ENCODE measurements around the gene MEGF8.

Gene MEGF8

GRCh38 chr19:42420055-42420544, 94.7 kb downstream of the MEGF8 start:
- peak; percentile 59 for DNase-seq (ENCODE audit: low read depth)

DNA sequence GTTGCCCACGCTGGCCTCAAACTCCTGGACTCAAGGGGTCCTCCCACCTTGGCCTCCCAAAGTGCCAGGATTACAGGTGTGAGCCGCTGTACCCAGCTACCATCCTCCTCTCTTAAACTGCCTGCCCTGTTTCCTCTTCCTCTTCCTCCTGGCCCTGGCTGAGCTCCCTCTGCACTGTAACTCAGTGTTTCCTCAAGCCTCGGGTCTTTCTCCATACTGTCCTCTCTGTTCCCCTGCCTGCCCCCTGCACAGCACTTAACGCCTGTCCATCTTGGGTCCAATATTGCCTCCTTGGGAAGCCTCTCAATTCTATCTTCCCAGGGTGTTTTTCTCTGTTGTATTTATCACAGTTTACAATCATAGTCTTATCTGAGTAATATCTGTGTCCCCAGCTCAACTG, 95.7 kb downstream of the MEGF8 start:
- no peak for DNase-seq (ENCODE audit: low read depth)

DNA sequence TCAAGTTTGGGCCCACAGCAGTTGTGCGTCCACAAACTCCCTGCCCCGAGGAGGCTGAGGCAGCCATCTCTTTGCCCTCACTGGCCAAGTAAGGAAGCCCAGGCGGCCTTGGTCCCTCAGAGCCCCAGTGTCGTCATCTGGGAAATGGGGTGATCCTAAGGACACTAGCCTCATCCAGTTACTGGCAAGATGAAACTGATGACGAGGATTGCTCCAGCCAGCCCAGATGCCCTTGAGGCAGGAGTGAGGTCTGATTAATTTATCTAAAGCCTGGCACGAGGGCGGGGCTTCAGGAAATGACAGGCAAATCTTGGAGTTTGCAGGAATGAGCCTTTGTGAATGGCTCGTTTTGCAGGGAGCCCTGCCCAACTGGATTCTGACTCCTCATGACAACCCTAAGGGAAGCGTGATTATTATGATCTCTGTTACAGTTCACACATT, 96.2 kb downstream of the MEGF8 start:
- DNase-seq (ENCODE audit: low read depth): no peak

DNA sequence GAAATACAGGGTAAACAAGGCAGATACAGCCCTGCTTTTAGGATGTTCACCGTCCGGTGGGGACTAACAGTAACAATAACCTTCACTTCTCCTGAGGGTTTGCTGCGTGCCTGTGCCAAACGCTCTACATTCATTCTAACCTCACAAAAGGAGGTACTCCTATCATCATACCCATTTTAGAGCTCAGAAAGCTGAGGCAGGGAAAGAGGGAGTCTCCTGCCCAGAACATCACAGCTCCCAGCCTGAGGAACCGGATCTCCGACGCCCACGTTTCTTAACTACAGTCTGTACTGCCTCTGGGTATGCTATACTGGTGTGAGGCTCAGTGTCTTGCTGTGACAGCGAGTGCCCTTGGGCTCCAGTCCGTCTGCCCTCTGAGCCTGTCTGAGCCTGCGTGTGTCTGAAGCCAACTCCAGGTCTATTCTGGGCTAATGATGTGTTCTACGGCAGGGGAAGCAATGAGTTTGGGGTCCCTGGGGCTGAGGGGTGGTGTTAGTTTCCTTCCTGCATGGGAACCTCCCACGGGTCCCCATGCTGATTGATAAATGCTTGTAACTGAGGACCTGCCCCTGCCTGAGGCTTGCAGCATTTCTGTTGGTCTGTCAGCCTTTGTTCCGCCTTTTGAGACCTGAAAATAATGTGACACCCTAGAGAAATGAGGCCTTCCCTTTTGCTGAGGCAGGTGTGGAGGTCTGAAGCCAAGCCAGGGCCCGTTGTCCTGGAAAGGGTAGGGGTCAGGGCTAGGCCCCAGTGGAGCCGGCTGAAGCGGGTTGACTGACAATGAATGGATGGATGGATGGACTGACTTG, 96.9 kb downstream of the MEGF8 start:
- no peak for DNase-seq (ENCODE audit: low read depth)

- DNase-seq (ENCODE audit: low read depth): no peak
Measured at GRCh38 chr19:42422901-42423461, 97.5 kb downstream of the MEGF8 start.

- DNase-seq (ENCODE audit: low read depth): peak; percentile 96
Measured at GRCh38 chr19:42423462-42424344, 98.3 kb downstream of the MEGF8 start.

DNA sequence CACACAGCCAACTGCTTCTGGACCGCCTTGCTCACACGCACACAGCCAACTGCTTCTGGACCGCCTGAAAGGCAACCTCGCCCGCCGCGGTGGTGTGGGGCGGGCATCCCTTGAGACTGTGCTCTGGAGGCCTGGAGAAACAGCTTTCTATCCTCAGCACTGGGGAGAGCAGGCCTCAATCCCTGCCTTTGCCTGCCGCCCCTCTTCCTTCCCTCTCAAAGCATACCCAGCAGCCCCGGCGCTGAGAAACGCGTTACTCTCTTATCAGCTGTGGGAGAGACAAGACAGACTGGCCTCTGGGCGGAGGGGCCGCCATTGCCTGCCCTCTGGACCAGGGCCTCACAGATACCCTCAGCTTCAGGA, 98.9 kb downstream of the MEGF8 start:
- DNase-seq (ENCODE audit: low read depth): no peak

DNA sequence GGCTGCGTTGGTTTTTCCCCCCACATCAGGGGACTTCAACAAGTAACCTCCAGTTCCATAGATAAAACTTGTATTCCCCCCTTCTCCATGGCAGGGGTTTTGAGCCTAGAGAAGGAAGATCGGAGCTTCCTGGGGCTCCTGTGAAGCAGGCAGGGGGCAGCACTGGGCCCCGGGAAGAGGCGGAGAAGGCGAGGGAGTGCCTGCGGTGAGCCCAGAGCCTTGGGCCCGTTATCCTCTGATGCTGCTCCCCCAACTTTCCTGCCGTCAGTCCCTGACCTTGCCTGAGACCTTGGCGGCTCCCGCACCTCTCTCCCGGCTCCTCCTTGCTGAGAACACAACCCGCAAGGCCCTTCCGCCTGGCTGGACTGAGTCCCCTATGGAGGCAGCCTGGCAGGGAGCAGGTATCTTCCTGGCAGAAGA, 99.3 kb downstream of the MEGF8 start:
- DNase-seq (ENCODE audit: low read depth): no peak

GRCh38 chr19:42426643-42427042, 101.2 kb downstream of the MEGF8 start:
- no peak for DNase-seq (ENCODE audit: low read depth)

- no peak for DNase-seq (ENCODE audit: low read depth)
Measured at GRCh38 chr19:42427313-42427712, 101.9 kb downstream of the MEGF8 start, which contains the start of gene LIPE. LIPE (minus strand) TSS chr19:42427388; CDS start chr19:42427149, 239 bp downstream.
